A549 treated with Mapracorat at 1 μM for 4 hours (cell line): ENCODE data around the gene SLC10A2. TPM values are rescaled to one million over a fixed set of nuclear protein-coding genes. Genes with fewer than 3 reads are reported as not detected.

Source experiments
- total RNA-seq: library from RNA; stranded (reverse); fragments of 200-300 nt; extraction: Qiagen RNA extraction; gene quantifications from 5 replicates; pipeline ENCODE4 v1.2.3, GENCODE V29; 2022

Gene SLC10A2, protein sequence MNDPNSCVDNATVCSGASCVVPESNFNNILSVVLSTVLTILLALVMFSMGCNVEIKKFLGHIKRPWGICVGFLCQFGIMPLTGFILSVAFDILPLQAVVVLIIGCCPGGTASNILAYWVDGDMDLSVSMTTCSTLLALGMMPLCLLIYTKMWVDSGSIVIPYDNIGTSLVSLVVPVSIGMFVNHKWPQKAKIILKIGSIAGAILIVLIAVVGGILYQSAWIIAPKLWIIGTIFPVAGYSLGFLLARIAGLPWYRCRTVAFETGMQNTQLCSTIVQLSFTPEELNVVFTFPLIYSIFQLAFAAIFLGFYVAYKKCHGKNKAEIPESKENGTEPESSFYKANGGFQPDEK
- not detected in 5 replicates for total RNA-seq

DNA sequence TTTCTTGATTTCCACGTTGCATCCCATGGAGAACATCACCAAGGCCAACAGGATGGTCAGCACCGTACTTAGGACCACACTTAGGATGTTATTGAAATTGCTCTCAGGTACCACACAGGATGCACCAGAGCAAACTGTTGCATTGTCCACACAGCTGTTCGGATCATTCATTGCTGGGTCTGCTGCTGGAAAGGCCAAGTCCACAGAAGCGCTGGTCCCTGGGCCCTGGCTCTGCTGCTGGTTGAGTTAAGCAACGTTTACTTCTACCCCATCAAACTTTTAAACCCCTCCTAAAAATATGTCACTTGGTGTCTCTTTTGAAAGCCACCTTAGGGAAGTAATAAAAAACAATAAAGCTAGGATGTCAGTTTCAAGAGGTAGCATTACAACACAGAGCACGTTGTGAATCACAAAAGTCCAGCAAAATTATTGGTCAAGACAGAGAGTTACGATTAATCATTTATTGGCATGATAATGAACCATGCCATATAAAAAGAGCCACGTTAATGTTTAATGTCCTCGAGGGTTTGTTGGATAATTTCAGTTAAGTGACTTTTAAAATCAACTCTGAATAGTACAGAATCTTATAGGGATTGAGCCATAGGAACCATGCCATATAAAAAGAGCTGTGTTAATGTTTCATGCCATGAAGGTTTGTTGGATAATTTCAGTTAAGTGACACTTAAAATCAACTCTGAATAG, at the start of gene SLC10A2:
Gene SLC10A2, minus strand, starts transcription at position 339 of the 702 bp plus-strand sequence. Its CDS starts 168 bp downstream, at position 171.

Other genes with a start within 250 kb of the SLC10A2 start
- 14.5 to 19.2 TPM (median 16.2 TPM) in 5 replicates for gene ERCC5, start 220.4 kb downstream of the SLC10A2 start, total RNA-seq